MCF 10A (cell line): ENCODE measurements around the gene NSL1. TPM values are rescaled to one million over a fixed set of nuclear protein-coding genes. Genes with fewer than 3 reads are reported as not detected.
"Not testable (repeated sequence)": the region's sequence is repeated elsewhere in the genome, so short reads cannot be mapped to it uniquely, and the experiment has no call there.

Experiments used
- BruUV-seq: library from RNA; stranded (reverse); fragments of 400-500 nt; replicated peaks from 2 replicates; lab custom pipeline; 2021; lab: Mats Ljungman, UMichigan
- CTCF ChIA-PET: fragments of 300-600 bp; sonication (Branson Sonifier 250); formaldehyde crosslinking; extraction: SDS; loops from one replicate; lab custom pipeline; 2021; ENCODE audit warnings: antibody characterized with exemption, inconsistent platforms; lab: Yijun Ruan, JAX
- POLR2A ChIA-PET: fragments of 300-600, 350-650 bp; sonication (Branson Sonifier 250); formaldehyde crosslinking; extraction: SDS; loops from one replicate; lab custom pipeline; 2020; ENCODE audit warnings: antibody characterized with exemption, inconsistent platforms; lab: Yijun Ruan, JAX
- DNase-seq: peaks from one replicate; pipeline ENCODE4 v3.0.0-alpha.2; 2018; ENCODE audit not compliant: unreplicated experiment
- H3K27ac Mint-ChIP-seq: one replicate; pipeline ENCODE4 v1.8.0; 2022; ENCODE audit warnings: mild to moderate bottlenecking, low read depth, mixed read lengths; ENCODE audit not compliant: unreplicated experiment
- H3K27me3 Mint-ChIP-seq: one replicate; pipeline ENCODE4 v1.8.0; 2022; ENCODE audit warnings: mixed read lengths; ENCODE audit not compliant: insufficient read depth, unreplicated experiment
- H3K36me3 Mint-ChIP-seq: one replicate; pipeline ENCODE4 v1.8.0; 2022; ENCODE audit warnings: mild to moderate bottlenecking, moderate library complexity, mixed read lengths; ENCODE audit not compliant: insufficient read depth, unreplicated experiment
- H3K4me1 Mint-ChIP-seq: one replicate; pipeline ENCODE4 v1.8.0; 2022; ENCODE audit warnings: mixed read lengths; ENCODE audit not compliant: insufficient read depth, unreplicated experiment
- H3K4me3 Mint-ChIP-seq: one replicate; pipeline ENCODE4 v1.8.0; 2022; ENCODE audit warnings: mild to moderate bottlenecking, moderate library complexity, mixed read lengths; ENCODE audit not compliant: unreplicated experiment
- H3K9me3 Mint-ChIP-seq: one replicate; pipeline ENCODE4 v1.8.0; 2022; ENCODE audit warnings: mixed read lengths; ENCODE audit not compliant: unreplicated experiment
- CTCF ChIP-seq: fragments of 200-600 bp; IDR thresholded peaks from one replicate; pipeline ENCODE4 v1.8.0; 2022; ENCODE audit warnings: antibody characterized with exemption, mild to moderate bottlenecking; ENCODE audit not compliant: unreplicated experiment
- intact Hi-C: fragments of 100-400 bp; cut with micrococcal nuclease; formaldehyde crosslinking; loops from 2 replicates; pipeline ENCODE4 v1.14.1; 2022
- total RNA-seq: library from RNA; stranded (reverse); gene quantifications from 2 replicates; pipeline ENCODE4 v1.2.3, GENCODE V29; 2022

Gene NSL1
- total RNA-seq, 1 experiment from 2014 or later: 39.7 TPM

GRCh38 chr1:212780759-212781158, 10.8 kb downstream of the NSL1 start:
- H3K36me3 Mint-ChIP-seq: peaks cover 30% of the 10 kb centered on the region
- H3K27me3 Mint-ChIP-seq: no peaks in the 10 kb centered on the region
- peaks cover 7% of the 10 kb centered on the region for H3K4me1 Mint-ChIP-seq
- TF ChIP-seq CTCF: no peak
- CTCF ChIA-PET: interaction anchor here (0.7 to 6.1 kb wide), 22 partner anchors 9 to 768 kb away, joined by 3 to 147 read pairs (median 8); no protein-coding TSS in a partner anchor
- no peak overlapping the region for H3K27ac Mint-ChIP-seq
- POLR2A ChIA-PET: interaction anchor here (0.9 to 3.0 kb wide), 7 partner anchors 10 to 494 kb away, joined by 3 to 22 read pairs (median 6); partner anchors contain the start of genes ATF3, NSL1 and TATDN3
- DNase-seq: no peak
- no peak overlapping the region for H3K4me3 Mint-ChIP-seq
- H3K9me3 Mint-ChIP-seq: no peaks in the 10 kb centered on the region
- intact Hi-C loops: loop anchor here (5.0 kb wide), 1 partner anchor 708 kb away; no protein-coding TSS in a partner anchor
- BruUV-seq: no TSS peak

- BruUV-seq, H3K27ac Mint-ChIP-seq, DNase-seq, H3K4me3 Mint-ChIP-seq, H3K27me3 Mint-ChIP-seq, intact Hi-C loops, H3K9me3 Mint-ChIP-seq, CTCF ChIA-PET, POLR2A ChIA-PET: not testable (repeated sequence)
- Mint-ChIP-seq H3K4me1 (peaks cover 16% of the 10 kb centered on the region), H3K36me3 (peaks cover 33% of the 10 kb centered on the region)
Observed at GRCh38 chr1:212779086-212779485, 12.5 kb downstream of the NSL1 start.

- CTCF ChIA-PET: interaction anchor here (0.6 to 8.0 kb wide), 16 partner anchors 8 to 1421 kb away, joined by 3 to 73 read pairs (median 4); no protein-coding TSS in a partner anchor
- no peaks in the 10 kb centered on the region for H3K9me3 Mint-ChIP-seq
- H3K4me3 Mint-ChIP-seq: no peak overlapping the region
- no peaks in the 10 kb centered on the region for H3K27me3 Mint-ChIP-seq
- peak overlapping the region; percentile 40 for H3K27ac Mint-ChIP-seq
- TF ChIP-seq CTCF: no peak
- intact Hi-C loops: no loop called here
- no peak for DNase-seq
- H3K4me1 Mint-ChIP-seq: peaks cover 9% of the 10 kb centered on the region
- POLR2A ChIA-PET: interaction anchor here (0.5 to 3.4 kb wide), 8 partner anchors 9 to 300 kb away, joined by 3 to 18 read pairs (median 3); partner anchors contain the start of genes NSL1 and TATDN3
- BruUV-seq: no TSS peak
- H3K36me3 Mint-ChIP-seq: peaks cover 19% of the 10 kb centered on the region
Observed at GRCh38 chr1:212777151-212777550, 14.4 kb downstream of the NSL1 start.

- CTCF ChIA-PET: interaction anchor here (0.7 to 8.0 kb wide), 5 partner anchors 11 to 1127 kb away, joined by 3 to 73 read pairs (median 4); no protein-coding TSS in a partner anchor
- DNase-seq: no peak
- BruUV-seq: no TSS peak
- TF ChIP-seq CTCF: no peak
- H3K9me3 Mint-ChIP-seq: no peaks in the 10 kb centered on the region
- POLR2A ChIA-PET: interaction anchor here (1.0 to 3.4 kb wide), 4 partner anchors 13 to 305 kb away, joined by 3 to 18 read pairs (median 4); partner anchors contain the start of genes NSL1 and TATDN3
- peaks cover 9% of the 10 kb centered on the region for H3K4me1 Mint-ChIP-seq
- no peak overlapping the region for H3K4me3 Mint-ChIP-seq
- H3K36me3 Mint-ChIP-seq: peaks cover 17% of the 10 kb centered on the region
- H3K27ac Mint-ChIP-seq: no peak overlapping the region
- no peaks in the 10 kb centered on the region for H3K27me3 Mint-ChIP-seq
- intact Hi-C loops: no loop called here
Observed at GRCh38 chr1:212775241-212775640, 16.3 kb downstream of the NSL1 start.
